Measurements from ENCODE around the gene STIL. TPM values are rescaled to one million over a fixed set of nuclear protein-coding genes. Genes with fewer than 3 reads are reported as not detected.
"Not testable (repeated sequence)": the region's sequence is repeated elsewhere in the genome, so short reads cannot be mapped to it uniquely, and the experiment has no call there.

The STIL gene
- total RNA-seq, 1 experiment from 2014 or later = 29.7 TPM

GRCh38 chr1:47276850-47277249, 37.1 kb downstream of the STIL start:
- ChIA-PET POLR2A (no interaction called here), CTCF (no interaction called here)
- no peaks in the 10 kb centered on the region for H3K27me3 Mint-ChIP-seq (ENCODE audit: low read depth)
- TF ChIP-seq ZNF416 (CRISPR knock-in tag; IDR thresholded peaks at IDR 0.05) (no peak), FOXK1 (CRISPR knock-in tag; IDR thresholded peaks at IDR 0.05) (no peak), HMGXB4 (CRISPR knock-in tag; IDR thresholded peaks at IDR 0.05) (no peak), PRDM15 (CRISPR knock-in tag; IDR thresholded peaks at IDR 0.05) (no peak), RORB (CRISPR knock-in tag; IDR thresholded peaks at IDR 0.05) (no peak)
- TF ChIP-seq, protein P1, sequence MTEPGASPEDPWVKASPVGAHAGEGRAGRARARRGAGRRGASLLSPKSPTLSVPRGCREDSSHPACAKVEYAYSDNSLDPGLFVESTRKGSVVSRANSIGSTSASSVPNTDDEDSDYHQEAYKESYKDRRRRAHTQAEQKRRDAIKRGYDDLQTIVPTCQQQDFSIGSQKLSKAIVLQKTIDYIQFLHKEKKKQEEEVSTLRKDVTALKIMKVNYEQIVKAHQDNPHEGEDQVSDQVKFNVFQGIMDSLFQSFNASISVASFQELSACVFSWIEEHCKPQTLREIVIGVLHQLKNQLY (CRISPR knock-in tag; IDR thresholded peaks at IDR 0.05) = no peak
- ATAC-seq (no peak), DNase-seq (ENCODE audit: low spot score) (no peak)
- H3K9me3 Mint-ChIP-seq = no peaks in the 10 kb centered on the region
- H3K4me3 Mint-ChIP-seq = no peak overlapping the region
- no peaks in the 10 kb centered on the region for H3K4me1 Mint-ChIP-seq
- H3K36me3 Mint-ChIP-seq = peaks cover 51% of the 10 kb centered on the region
- no peak overlapping the region for H3K27ac Mint-ChIP-seq

GRCh38 chr1:47275811-47276210, 38.1 kb downstream of the STIL start:
- H3K27ac Mint-ChIP-seq; POLR2A ChIA-PET; ATAC-seq; H3K4me1 Mint-ChIP-seq; H3K4me3 Mint-ChIP-seq; H3K9me3 Mint-ChIP-seq; H3K27me3 Mint-ChIP-seq (ENCODE audit: low read depth); DNase-seq (ENCODE audit: low spot score): not testable (repeated sequence)
- CTCF ChIA-PET = interaction anchor here (1.2 kb wide), 2 partner anchors 83 to 97 kb away, joined by 3 to 4 read pairs; no protein-coding TSS in a partner anchor
- peaks cover 47% of the 10 kb centered on the region for H3K36me3 Mint-ChIP-seq

DNA sequence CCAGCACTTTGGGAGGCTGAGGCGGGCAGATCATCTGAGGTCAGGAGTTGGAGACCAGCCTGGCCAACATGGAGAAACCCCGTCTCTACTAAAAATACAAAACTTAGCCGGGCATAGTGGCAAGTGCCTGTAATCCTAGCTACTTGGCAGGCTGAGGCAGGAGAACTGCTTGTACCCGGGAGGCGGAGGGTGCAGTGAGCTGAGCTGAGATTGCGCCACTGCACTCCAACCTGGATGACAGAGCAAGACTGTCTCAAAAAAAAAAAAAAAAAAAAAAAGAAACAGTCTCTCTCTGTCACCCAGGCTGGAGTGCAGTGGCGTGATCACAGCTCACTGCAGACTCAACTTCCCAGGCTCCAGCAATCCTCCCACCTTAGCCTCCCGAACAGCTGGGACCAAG, 48.4 kb downstream of the STIL start:
- H3K4me1 Mint-ChIP-seq; H3K27ac Mint-ChIP-seq; DNase-seq (ENCODE audit: low spot score); H3K9me3 Mint-ChIP-seq; ATAC-seq; H3K27me3 Mint-ChIP-seq (ENCODE audit: low read depth); H3K4me3 Mint-ChIP-seq; POLR2A ChIA-PET: not testable (repeated sequence)
- CTCF ChIA-PET = interaction anchor here (0.6 to 1.0 kb wide), 2 partner anchors 86 to 381 kb away, joined by 3 read pairs; no protein-coding TSS in a partner anchor
- peaks cover 50% of the 10 kb centered on the region for H3K36me3 Mint-ChIP-seq

DNA sequence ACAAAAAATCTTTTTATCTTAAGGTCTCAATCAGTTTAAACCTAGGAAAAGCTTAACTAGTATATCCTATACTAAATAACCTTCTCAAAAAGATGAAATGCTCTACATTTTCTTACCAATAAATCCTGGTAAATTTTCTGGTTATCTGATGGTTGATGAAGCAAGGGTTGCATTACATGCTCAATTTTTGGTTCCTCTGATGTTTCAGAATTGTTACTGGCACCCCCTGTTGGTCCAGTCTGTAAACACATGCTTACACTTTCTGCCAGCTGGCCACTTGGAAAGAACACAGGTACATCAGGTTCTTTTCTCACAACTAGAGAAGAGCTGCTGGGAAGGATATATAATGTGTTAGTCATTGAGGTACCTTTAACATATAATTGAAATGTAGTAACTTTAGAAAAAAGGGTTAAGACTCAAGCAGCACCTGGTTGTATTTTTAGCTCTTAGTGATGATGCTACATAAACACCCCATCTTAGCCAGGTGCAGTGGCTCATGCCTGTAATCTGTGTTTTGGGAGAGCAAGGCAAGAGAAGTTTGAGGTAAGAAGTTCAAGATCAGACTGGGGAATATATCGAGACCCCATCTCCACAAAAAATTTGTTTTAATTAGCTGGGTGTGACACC, 51.0 kb downstream of the STIL start:
- no peak for TF ChIP-seq KAT7 (CRISPR knock-in tag; IDR thresholded peaks at IDR 0.05; ENCODE audit: borderline replicate concordance)
- no peak for TF ChIP-seq ZNF138 (CRISPR knock-in tag; conservative IDR thresholded peaks at IDR 0.05)
- TF ChIP-seq CTCF (IDR thresholded peaks at IDR 0.05) = peak; percentile 60
- no peak for TF ChIP-seq RELA (CRISPR knock-in tag; IDR thresholded peaks at IDR 0.05; ENCODE audit: borderline replicate concordance)
- TF ChIP-seq RORB (CRISPR knock-in tag; IDR thresholded peaks at IDR 0.05) = no peak
- TF ChIP-seq, protein P2, sequence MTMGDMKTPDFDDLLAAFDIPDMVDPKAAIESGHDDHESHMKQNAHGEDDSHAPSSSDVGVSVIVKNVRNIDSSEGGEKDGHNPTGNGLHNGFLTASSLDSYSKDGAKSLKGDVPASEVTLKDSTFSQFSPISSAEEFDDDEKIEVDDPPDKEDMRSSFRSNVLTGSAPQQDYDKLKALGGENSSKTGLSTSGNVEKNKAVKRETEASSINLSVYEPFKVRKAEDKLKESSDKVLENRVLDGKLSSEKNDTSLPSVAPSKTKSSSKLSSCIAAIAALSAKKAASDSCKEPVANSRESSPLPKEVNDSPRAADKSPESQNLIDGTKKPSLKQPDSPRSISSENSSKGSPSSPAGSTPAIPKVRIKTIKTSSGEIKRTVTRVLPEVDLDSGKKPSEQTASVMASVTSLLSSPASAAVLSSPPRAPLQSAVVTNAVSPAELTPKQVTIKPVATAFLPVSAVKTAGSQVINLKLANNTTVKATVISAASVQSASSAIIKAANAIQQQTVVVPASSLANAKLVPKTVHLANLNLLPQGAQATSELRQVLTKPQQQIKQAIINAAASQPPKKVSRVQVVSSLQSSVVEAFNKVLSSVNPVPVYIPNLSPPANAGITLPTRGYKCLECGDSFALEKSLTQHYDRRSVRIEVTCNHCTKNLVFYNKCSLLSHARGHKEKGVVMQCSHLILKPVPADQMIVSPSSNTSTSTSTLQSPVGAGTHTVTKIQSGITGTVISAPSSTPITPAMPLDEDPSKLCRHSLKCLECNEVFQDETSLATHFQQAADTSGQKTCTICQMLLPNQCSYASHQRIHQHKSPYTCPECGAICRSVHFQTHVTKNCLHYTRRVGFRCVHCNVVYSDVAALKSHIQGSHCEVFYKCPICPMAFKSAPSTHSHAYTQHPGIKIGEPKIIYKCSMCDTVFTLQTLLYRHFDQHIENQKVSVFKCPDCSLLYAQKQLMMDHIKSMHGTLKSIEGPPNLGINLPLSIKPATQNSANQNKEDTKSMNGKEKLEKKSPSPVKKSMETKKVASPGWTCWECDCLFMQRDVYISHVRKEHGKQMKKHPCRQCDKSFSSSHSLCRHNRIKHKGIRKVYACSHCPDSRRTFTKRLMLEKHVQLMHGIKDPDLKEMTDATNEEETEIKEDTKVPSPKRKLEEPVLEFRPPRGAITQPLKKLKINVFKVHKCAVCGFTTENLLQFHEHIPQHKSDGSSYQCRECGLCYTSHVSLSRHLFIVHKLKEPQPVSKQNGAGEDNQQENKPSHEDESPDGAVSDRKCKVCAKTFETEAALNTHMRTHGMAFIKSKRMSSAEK (CRISPR knock-in tag; IDR thresholded peaks at IDR 0.05; ENCODE audit: borderline replicate concordance) = no peak
- no peak for TF ChIP-seq PRRX2 (CRISPR knock-in tag; IDR thresholded peaks at IDR 0.05)
- peak; percentile 60 for DNase-seq (ENCODE audit: low spot score)
- POLR2A ChIA-PET = no interaction called here
- H3K27ac Mint-ChIP-seq = no peak overlapping the region
- H3K27me3 Mint-ChIP-seq (ENCODE audit: low read depth) = no peaks in the 10 kb centered on the region
- H3K9me3 Mint-ChIP-seq = no peaks in the 10 kb centered on the region
- peaks cover 44% of the 10 kb centered on the region for H3K36me3 Mint-ChIP-seq
- H3K4me1 Mint-ChIP-seq = no peaks in the 10 kb centered on the region
- CTCF ChIA-PET = interaction anchor here (0.6 to 4.1 kb wide), 19 partner anchors 11 to 83 kb away, joined by 3 to 70 read pairs (median 5); partner anchors contain the start of genes CMPK1, PDZK1IP1, STIL and TAL1
- no peak overlapping the region for H3K4me3 Mint-ChIP-seq
- ATAC-seq = peak; percentile 67
